Stimulated activated effector memory CD8-positive, alpha-beta T cell treated with anti-CD3 and anti-CD28 coated beads, Interleukin-12 subunit alpha, Interleukin-12 subunit beta, amount 100 ng/mL, for 72 hours (primary cell): ENCODE measurements around the gene GP9.

Experiments used
- ATAC-seq: fragments of 150-1000 bp; cut with Tn5 transposase; 2 replicates; pipeline ENCODE4 v1.10.0; 2021
- DNase-seq, 2 donors: peaks; one replicate each; pipeline ENCODE4 v3.0.0; 2021 to 2022; ENCODE audit warnings: low spot score in 2 of 2
- H3K27ac Mint-ChIP-seq: one replicate; pipeline ENCODE4 v1.8.0; 2022; ENCODE audit warnings: mild to moderate bottlenecking, mixed read lengths
- H3K36me3 Mint-ChIP-seq: one replicate; pipeline ENCODE4 v1.8.0; 2022; ENCODE audit warnings: mild to moderate bottlenecking, mixed read lengths
- H3K4me1 Mint-ChIP-seq: one replicate; pipeline ENCODE4 v1.8.0; 2022; ENCODE audit warnings: mixed read lengths
- H3K4me3 Mint-ChIP-seq: one replicate; pipeline ENCODE4 v1.8.0; 2022; ENCODE audit warnings: mild to moderate bottlenecking, mixed read lengths
- H3K9me3 Mint-ChIP-seq: one replicate; pipeline ENCODE4 v1.8.0; 2022; ENCODE audit warnings: mixed read lengths

The GP9 gene

DNA sequence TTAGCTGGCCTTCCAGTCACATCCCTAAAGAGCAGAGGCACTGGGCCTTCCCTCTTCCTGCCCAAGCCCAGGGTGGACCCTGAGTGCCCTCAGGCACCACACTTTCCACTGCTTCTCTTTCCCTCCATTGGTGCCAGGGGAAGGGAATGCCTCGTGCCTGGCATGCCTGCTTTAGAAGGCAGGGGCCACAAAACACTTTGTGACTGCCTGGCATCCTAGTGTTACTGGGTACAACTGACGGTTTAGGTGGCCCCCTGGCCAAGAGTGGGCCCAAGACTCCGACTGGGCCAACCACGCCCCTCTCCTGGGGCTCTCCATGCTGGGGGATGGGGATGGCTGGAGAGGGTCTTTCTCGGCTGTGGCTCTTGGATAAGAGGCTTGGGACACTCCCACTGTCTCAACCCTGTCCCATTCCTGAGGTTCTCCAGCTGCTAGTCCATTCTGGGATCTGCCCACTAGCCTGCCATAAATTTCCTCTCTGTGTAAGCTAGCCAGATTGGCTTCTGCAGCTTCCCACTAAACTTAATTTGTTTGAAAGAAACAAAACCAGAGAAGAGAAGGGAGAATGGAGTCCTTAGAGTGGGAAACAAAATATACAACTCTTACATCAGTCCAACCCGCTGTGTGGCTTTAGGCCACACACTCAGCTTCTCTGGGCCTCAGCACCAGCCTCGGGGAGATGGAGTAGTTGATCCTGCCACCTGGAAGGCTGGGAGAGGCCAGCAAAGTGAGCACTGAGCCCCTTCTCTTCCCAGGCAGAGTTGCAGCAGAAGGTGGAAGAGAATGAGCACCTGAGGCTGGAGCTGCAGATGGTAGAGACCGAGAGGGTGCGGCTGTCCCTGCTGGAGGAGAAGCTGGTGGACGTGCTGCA, 24.1 kb upstream of the GP9 start:
- peak overlapping the region; percentile 12 for H3K27ac Mint-ChIP-seq
- H3K4me3 Mint-ChIP-seq = no peak overlapping the region
- peaks cover 4% of the 10 kb centered on the region for H3K4me1 Mint-ChIP-seq
- no peaks in the 10 kb centered on the region for H3K36me3 Mint-ChIP-seq
- H3K9me3 Mint-ChIP-seq = no peaks in the 10 kb centered on the region
- ATAC-seq = no peak
- DNase-seq = no peak

DNA sequence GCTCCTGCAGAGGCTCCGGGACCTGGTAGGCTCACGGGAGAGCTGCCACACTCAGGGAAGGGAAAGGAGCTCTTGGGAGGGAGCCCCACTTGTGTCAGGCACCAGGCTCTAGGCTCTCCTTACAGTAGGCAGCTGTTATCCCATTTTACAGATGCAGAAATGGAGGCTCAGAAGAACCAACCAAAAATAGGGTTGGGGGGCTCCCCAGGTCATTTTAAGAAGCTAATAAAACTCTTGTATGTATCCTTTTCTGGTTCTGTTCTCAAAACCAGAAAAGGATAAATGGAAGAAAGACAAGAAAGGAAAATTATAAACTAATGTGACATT, 23.5 kb upstream of the GP9 start:
- peak overlapping the region; percentile 12 for H3K27ac Mint-ChIP-seq
- no peaks in the 10 kb centered on the region for H3K9me3 Mint-ChIP-seq
- no peaks in the 10 kb centered on the region for H3K36me3 Mint-ChIP-seq
- no peak overlapping the region for H3K4me3 Mint-ChIP-seq
- ATAC-seq (no peak), DNase-seq (no peak)
- H3K4me1 Mint-ChIP-seq = peaks cover 4% of the 10 kb centered on the region

GRCh38 chr3:129038121-129038855, 22.3 kb upstream of the GP9 start:
- Mint-ChIP-seq H3K36me3 (no peaks in the 10 kb centered on the region), H3K27ac (no peak overlapping the region), H3K4me3 (no peak overlapping the region), H3K4me1 (peaks cover 4% of the 10 kb centered on the region), H3K9me3 (no peaks in the 10 kb centered on the region)
- DNase-seq = no peak
- ATAC-seq = no peak

DNA sequence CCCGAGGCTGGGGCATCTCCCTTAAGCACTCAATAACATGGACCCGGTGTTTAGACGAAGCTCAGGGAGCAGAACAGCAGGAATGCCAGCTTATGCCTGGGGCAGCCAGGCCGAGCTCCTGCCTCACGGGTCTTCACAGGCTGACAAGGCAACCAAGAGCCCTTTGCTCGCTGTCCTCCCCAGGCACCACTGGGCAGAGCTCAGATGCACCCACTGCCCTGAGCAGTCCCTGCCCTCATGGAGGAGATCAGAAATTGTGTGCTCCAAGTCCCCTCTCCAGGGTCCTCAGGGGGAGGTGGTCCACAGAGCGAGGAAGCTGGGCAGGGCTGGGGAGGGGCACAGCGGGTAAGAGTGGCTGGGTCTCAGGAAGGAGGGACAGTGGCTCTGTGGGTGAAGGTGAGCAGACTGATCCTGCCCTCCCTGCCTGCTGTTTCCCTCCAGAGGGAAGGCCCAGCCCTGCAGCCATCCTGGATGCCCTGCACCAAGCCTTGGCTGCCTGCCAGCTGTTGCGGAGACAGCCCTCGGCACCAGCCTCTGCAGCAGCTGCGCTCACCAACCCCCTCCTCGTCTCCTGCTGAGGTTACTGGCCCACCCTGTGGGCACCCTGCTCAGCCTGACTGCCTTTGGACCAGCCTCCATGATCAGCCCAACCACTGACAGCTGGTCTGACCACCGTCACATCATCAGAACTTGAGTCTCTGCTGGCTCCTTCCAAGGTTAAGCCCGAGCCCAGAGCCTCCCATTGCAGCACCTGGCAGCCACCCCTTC, 21.1 kb upstream of the GP9 start:
- H3K27ac Mint-ChIP-seq = peak overlapping the region; percentile 45
- no peaks in the 10 kb centered on the region for H3K4me1 Mint-ChIP-seq
- ATAC-seq (no peak), DNase-seq (no peak)
- no peak overlapping the region for H3K4me3 Mint-ChIP-seq
- no peaks in the 10 kb centered on the region for H3K36me3 Mint-ChIP-seq
- no peaks in the 10 kb centered on the region for H3K9me3 Mint-ChIP-seq

DNA sequence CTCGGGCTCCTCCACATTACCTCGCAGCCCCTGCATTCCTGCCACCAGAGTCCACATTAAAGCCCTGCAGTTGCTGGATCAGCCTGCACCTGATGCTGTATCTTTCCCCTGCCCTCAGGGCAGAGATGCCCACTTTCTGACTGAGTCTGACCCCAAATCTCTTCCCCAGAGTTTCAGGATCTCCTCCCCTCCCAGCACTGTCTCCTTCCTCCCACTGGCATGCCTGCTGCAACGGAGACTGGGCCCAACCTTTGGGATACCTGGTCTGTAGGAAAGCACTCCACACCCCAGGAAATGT, 20.6 kb upstream of the GP9 start:
- ATAC-seq = no peak
- H3K27ac Mint-ChIP-seq = peak overlapping the region; percentile 45
- no peak for DNase-seq
- H3K4me1 Mint-ChIP-seq = no peaks in the 10 kb centered on the region
- H3K9me3 Mint-ChIP-seq = no peaks in the 10 kb centered on the region
- H3K36me3 Mint-ChIP-seq = no peaks in the 10 kb centered on the region
- H3K4me3 Mint-ChIP-seq = no peak overlapping the region

- Mint-ChIP-seq H3K36me3 (no peaks in the 10 kb centered on the region), H3K4me1 (no peaks in the 10 kb centered on the region), H3K9me3 (no peaks in the 10 kb centered on the region), H3K27ac (peak overlapping the region; percentile 45), H3K4me3 (no peak overlapping the region)
- no peak for ATAC-seq
- DNase-seq = no peak
Observed at GRCh38 chr3:129040579-129041300, 19.8 kb upstream of the GP9 start.

DNA sequence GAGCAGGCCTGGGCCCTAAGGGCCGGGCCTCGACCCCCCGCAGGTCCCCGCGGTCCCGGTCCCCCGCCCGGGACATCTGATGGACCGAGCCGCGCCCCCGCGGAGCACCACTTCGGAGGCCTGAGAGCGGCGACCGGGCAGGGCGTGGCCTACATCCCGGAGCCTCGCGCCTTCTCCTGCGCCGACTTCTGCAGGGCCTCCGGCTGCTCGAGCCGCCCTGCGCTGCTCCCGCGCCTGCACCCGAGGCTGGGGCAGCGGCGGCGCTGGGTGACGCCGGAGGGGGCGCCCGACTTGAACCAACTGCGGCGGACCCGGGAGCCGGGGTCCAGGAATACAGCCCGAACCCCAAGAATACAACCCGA, 14.9 kb upstream of the GP9 start:
- Mint-ChIP-seq H3K9me3 (peaks cover 4% of the 10 kb centered on the region), H3K27ac (no peak overlapping the region), H3K4me3 (peak overlapping the region; percentile 37), H3K4me1 (no peaks in the 10 kb centered on the region), H3K36me3 (no peaks in the 10 kb centered on the region)
- ATAC-seq = peak; percentile 90
- DNase-seq = no peak

GRCh38 chr3:129046037-129046731, 14.4 kb upstream of the GP9 start:
- DNase-seq (no peak), ATAC-seq (peak; percentile 53)
- Mint-ChIP-seq H3K27ac (no peak overlapping the region), H3K4me1 (no peaks in the 10 kb centered on the region), H3K36me3 (no peaks in the 10 kb centered on the region), H3K4me3 (peak overlapping the region; percentile 37), H3K9me3 (peaks cover 4% of the 10 kb centered on the region)

- Mint-ChIP-seq H3K4me3 (peak overlapping the region; percentile 37), H3K27ac (no peak overlapping the region), H3K9me3 (peaks cover 4% of the 10 kb centered on the region), H3K4me1 (no peaks in the 10 kb centered on the region), H3K36me3 (no peaks in the 10 kb centered on the region)
- ATAC-seq (no peak), DNase-seq (no peak)
Observed at GRCh38 chr3:129046732-129047552, 13.6 kb upstream of the GP9 start.

DNA sequence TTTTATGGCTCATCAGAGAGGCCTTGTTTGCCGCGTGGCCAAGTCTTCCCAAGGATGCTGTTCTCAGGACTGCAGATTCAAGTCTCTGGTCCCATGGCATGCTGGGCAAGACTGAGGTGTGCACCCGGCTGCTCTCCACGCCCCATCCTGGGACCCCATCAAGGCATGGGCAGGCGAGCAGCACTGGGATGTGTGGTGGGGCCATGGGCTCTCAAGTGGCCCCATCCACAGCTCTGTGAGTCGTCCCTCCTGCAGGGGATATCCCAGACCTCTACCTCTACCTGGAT, 13.1 kb upstream of the GP9 start:
- ATAC-seq = no peak
- H3K9me3 Mint-ChIP-seq = peaks cover 4% of the 10 kb centered on the region
- no peak overlapping the region for H3K4me3 Mint-ChIP-seq
- no peak overlapping the region for H3K27ac Mint-ChIP-seq
- H3K36me3 Mint-ChIP-seq = no peaks in the 10 kb centered on the region
- no peaks in the 10 kb centered on the region for H3K4me1 Mint-ChIP-seq
- no peak for DNase-seq

- Mint-ChIP-seq H3K9me3 (peaks cover 4% of the 10 kb centered on the region), H3K36me3 (no peaks in the 10 kb centered on the region), H3K4me1 (peaks cover 7% of the 10 kb centered on the region), H3K4me3 (no peak overlapping the region), H3K27ac (no peak overlapping the region)
- ATAC-seq (no peak), DNase-seq (no peak)
Observed at GRCh38 chr3:129050556-129051295, 9.9 kb upstream of the GP9 start.

DNA sequence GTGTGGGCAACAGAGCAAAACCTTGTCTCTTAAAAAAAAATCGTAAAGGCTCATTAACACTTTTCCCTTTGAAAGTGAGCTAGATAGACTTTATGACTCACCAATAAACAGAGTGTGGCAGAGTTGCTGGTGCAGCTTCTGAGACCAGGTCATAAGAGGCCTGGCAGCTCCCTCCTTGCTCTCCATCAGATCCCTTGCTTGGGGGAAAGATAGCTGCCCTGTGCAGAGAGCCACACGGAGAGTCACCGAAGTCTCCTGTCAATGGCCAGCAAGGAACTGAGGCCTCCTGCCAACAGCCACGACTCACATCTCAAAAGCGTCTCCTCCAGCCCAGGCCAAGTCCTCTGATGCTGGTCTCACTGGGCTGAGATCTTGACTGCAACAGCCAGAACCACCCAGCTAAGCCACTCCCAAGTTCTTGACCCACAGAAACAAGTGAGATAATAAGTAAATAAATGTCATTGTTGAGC, 8.7 kb upstream of the GP9 start:
- H3K4me1 Mint-ChIP-seq = peaks cover 7% of the 10 kb centered on the region
- no peak overlapping the region for H3K4me3 Mint-ChIP-seq
- ATAC-seq = no peak
- H3K27ac Mint-ChIP-seq = no peak overlapping the region
- no peaks in the 10 kb centered on the region for H3K36me3 Mint-ChIP-seq
- DNase-seq = no peak
- H3K9me3 Mint-ChIP-seq = peaks cover 4% of the 10 kb centered on the region

DNA sequence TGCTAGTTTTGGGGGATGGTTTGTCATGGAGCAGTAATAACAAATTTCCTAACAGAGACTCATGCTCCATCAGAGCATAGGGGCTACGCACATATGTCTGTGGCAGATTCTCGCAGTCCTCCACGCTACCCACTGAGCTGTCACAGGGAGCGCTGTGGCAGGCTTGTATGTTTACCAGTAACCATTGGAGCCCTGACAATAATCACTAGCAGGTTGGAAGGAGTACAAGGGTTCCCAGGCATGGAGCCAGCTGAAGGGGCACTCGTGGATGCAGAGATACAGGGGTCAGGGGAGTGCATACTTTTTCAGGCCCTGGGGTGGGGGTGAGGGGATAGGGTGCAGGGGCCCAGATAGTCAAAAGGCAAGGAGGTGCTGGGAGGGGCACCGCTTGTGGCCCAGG, 7.9 kb upstream of the GP9 start:
- Mint-ChIP-seq H3K4me1 (peaks cover 7% of the 10 kb centered on the region), H3K4me3 (no peak overlapping the region), H3K27ac (peak overlapping the region; percentile 66), H3K9me3 (peaks cover 4% of the 10 kb centered on the region), H3K36me3 (no peaks in the 10 kb centered on the region)
- DNase-seq = no peak
- ATAC-seq = no peak
